ENCODE data around the gene BICD1. TPM values are rescaled to one million over a fixed set of nuclear protein-coding genes. Genes with fewer than 3 reads are reported as not detected.
A peak's percentile ranks its signal among the peaks of the same experiment; 100 is the strongest.

The BICD1 gene
- total and polyA plus RNA-seq, 2 experiments from 2014 or later, result 59.3 to 83.6 TPM

- no peaks in the 10 kb centered on the region for H3K9me2 ChIP-seq (ENCODE audit: insufficient read depth)
- Mint-ChIP-seq H3K36me3 (ENCODE audit: low read depth) (no peaks in the 10 kb centered on the region), H3K4me1 (peaks cover 15% of the 10 kb centered on the region), H3K27ac (no peak overlapping the region), H3K27me3 (ENCODE audit: insufficient read depth, low read depth, poor library complexity) (peaks cover 3% of the 10 kb centered on the region), H3K9me3 (no peaks in the 10 kb centered on the region), H3K4me3 (no peak overlapping the region)
- H3K4me2 ChIP-seq, result no peak overlapping the region
- H4K20me1 ChIP-seq (replicated peaks; ENCODE audit: insufficient read depth), result no peaks in the 10 kb centered on the region; the same call in 1 of the 2 replicates
- H3F3A ChIP-seq (replicated peaks; ENCODE audit: low read depth), result peaks cover 3% of the 10 kb centered on the region; the same call in 1 of the 2 replicates
- TF ChIP-seq CREB1 (CRISPR knock-in tag; IDR thresholded peaks at IDR 0.05; ENCODE audit: low read depth) (no peak), CTCF (conservative IDR thresholded peaks at IDR 0.05; ENCODE audit: low read depth in 2 of 2) (no peak), ZNF331 (CRISPR knock-in tag; IDR thresholded peaks at IDR 0.05; ENCODE audit: low read depth) (no peak), NANOG (IDR thresholded peaks at IDR 0.05; ENCODE audit: borderline replicate concordance) (no peak), EZH2phosphoT487 (IDR thresholded peaks at IDR 0.05; ENCODE audit: unreplicated experiment) (no peak), POLR2AphosphoS5 (IDR thresholded peaks at IDR 0.05; ENCODE audit: low read depth) (no peak), REST (IDR thresholded peaks at IDR 0.05; ENCODE audit: unreplicated experiment) (no peak), ZNF114 (CRISPR knock-in tag; IDR thresholded peaks at IDR 0.05) (no peak)
- H3K79me2 ChIP-seq (replicated peaks; ENCODE audit: insufficient read depth), result peaks cover 16% of the 10 kb centered on the region
- no peaks in the 10 kb centered on the region for H3K27me3 ChIP-seq (ENCODE audit: insufficient read depth)
- H3K36me3 ChIP-seq (ENCODE audit: insufficient read depth), result no peaks in the 10 kb centered on the region
- no peak overlapping the region for H2AFZ ChIP-seq
- ATAC-seq (no peak), DNase-seq (ENCODE audit: low spot score) (no peak)
- H3K4me3 ChIP-seq, result no peak overlapping the region
- no peak overlapping the region for H3K27ac ChIP-seq (ENCODE audit: low read depth)
- peaks cover 13% of the 10 kb centered on the region for H3K4me1 ChIP-seq (ENCODE audit: insufficient read depth)
Observed at GRCh38 chr12:32266756-32267155, 160.1 kb downstream of the BICD1 start.

GRCh38 chr12:32270818-32271710 is 164.4 kb downstream of the BICD1 start:
- no peak overlapping the region for H2AFZ ChIP-seq
- H3F3A ChIP-seq (replicated peaks; ENCODE audit: low read depth), result no peaks in the 10 kb centered on the region
- peak; percentile 41 for ATAC-seq
- H3K4me1 ChIP-seq (ENCODE audit: insufficient read depth), result peaks cover 21% of the 10 kb centered on the region
- no peak overlapping the region for H3K4me3 Mint-ChIP-seq
- H4K20me1 ChIP-seq (replicated peaks; ENCODE audit: insufficient read depth), result no peaks in the 10 kb centered on the region; the same call in 1 of the 2 replicates
- H3K27ac ChIP-seq (ENCODE audit: low read depth), result peak overlapping the region; percentile 74
- H3K9me2 ChIP-seq (ENCODE audit: insufficient read depth), result no peaks in the 10 kb centered on the region
- H3K4me1 Mint-ChIP-seq, result peaks cover 31% of the 10 kb centered on the region
- H3K27me3 ChIP-seq (ENCODE audit: insufficient read depth), result no peaks in the 10 kb centered on the region
- H3K79me2 ChIP-seq (replicated peaks; ENCODE audit: insufficient read depth), result peaks cover 23% of the 10 kb centered on the region
- no peaks in the 10 kb centered on the region for H3K36me3 ChIP-seq (ENCODE audit: insufficient read depth)
- H3K36me3 Mint-ChIP-seq (ENCODE audit: low read depth), result no peaks in the 10 kb centered on the region
- H3K4me2 ChIP-seq, result peak overlapping the region; percentile 35; the same call in 1 of the 2 replicates
- no peaks in the 10 kb centered on the region for H3K9me3 Mint-ChIP-seq
- DNase-seq (ENCODE audit: low spot score), result peak; percentile 49
- no peak overlapping the region for H3K4me3 ChIP-seq
- peak overlapping the region; percentile 46; the same call in 1 of the 2 replicates for H3K27ac Mint-ChIP-seq
- peaks cover 5% of the 10 kb centered on the region for H3K27me3 Mint-ChIP-seq (ENCODE audit: insufficient read depth, low read depth, poor library complexity)
- TF ChIP-seq ETS1 (IDR thresholded peaks at IDR 0.05), result no peak
- no peak for TF ChIP-seq REST (IDR thresholded peaks at IDR 0.05; ENCODE audit: unreplicated experiment)
- TF ChIP-seq POLR2AphosphoS5 (IDR thresholded peaks at IDR 0.05; ENCODE audit: low read depth), result no peak
- no peak for TF ChIP-seq STAT1 (IDR thresholded peaks at IDR 0.05; ENCODE audit: unreplicated experiment)
- no peak for TF ChIP-seq ZNF331 (CRISPR knock-in tag; IDR thresholded peaks at IDR 0.05; ENCODE audit: low read depth)
